Endothelial cell of umbilical vein (primary cell): ENCODE measurements around the gene TMEM125. TPM values are rescaled to one million over a fixed set of nuclear protein-coding genes. Genes with fewer than 3 reads are reported as not detected.

Experiments used
- BruUV-seq: library from RNA; stranded (reverse); fragments of 400-500 nt; replicated peaks from 2 replicates; lab custom pipeline; 2021; lab: Mats Ljungman, UMichigan
- CTCF ChIA-PET: fragments of 300-600, 350-600 bp; sonication (Branson Sonifier 250); formaldehyde crosslinking; loops from one replicate; lab custom pipeline; 2021; ENCODE audit warnings: antibody characterized with exemption, inconsistent platforms; lab: Charles Lee
- POLR2A ChIA-PET: fragments of 300-600, 350-600 bp; sonication (Branson Sonifier 250); formaldehyde crosslinking; loops from one replicate; lab custom pipeline; 2021; ENCODE audit warnings: antibody characterized with exemption, inconsistent platforms; lab: Charles Lee
- DNase-seq: peaks from one replicate; pipeline ENCODE4 v3.0.0-alpha.2; 2011; ENCODE audit warnings: low read depth, low spot score
- FAIRE-seq: peaks from 2 replicates; lab custom pipeline; 2011; peaks lifted over from hg19 to GRCh38; lab: Jason Lieb, UNC
- H2AFZ ChIP-seq: 2 replicates; pipeline ENCODE4 v1.6.0; 2012; ENCODE audit warnings: low read depth, low read length, control low read depth, inconsistent platforms
- H3K27ac ChIP-seq: 2 replicates; pipeline ENCODE4 v1.5.1; 2011; ENCODE audit warnings: low read depth, mild to moderate bottlenecking, control low read depth, low read length, moderate library complexity; ENCODE audit not compliant: insufficient read depth
- H3K27me3 ChIP-seq, 2 experiments: 2 replicates each; pipeline versions ENCODE4 v1.6.0 to v1.6.1; 2011; ENCODE audit warnings: low read length in 2 of 2, mixed read lengths in 1 of 2; ENCODE audit not compliant: control insufficient read depth in 2 of 2, insufficient read depth in 2 of 2
- H3K36me3 ChIP-seq, 2 experiments: 2 replicates in 1 of 2; 3 replicates in 1 of 2; pipeline ENCODE4 v1.5.1; 2011; ENCODE audit warnings: low read length in 2 of 2, mild to moderate bottlenecking in 1 of 2, moderate library complexity in 1 of 2; ENCODE audit not compliant: control insufficient read depth in 2 of 2, insufficient read depth in 2 of 2; ENCODE audit errors: extremely low read depth in 1 of 2
- H3K4me1 ChIP-seq: 3 replicates; pipeline ENCODE4 v1.5.1; 2011; ENCODE audit warnings: mild to moderate bottlenecking, low read length; ENCODE audit not compliant: control insufficient read depth, insufficient read depth; ENCODE audit errors: extremely low read depth
- H3K4me2 ChIP-seq: 2 replicates; pipeline ENCODE4 v1.6.1; 2011; ENCODE audit warnings: low read length, control low read depth, mixed read lengths; ENCODE audit not compliant: insufficient read depth
- H3K4me3 ChIP-seq, 3 experiments: fragments of 200-600 bp in 1 of 3; sonication (generic), shearing (Covaris generic) in 1 of 3; replicated peaks in 1 of 3; 2 replicates each; pipeline ENCODE4 v1.5.1; 2011 to 2016; ENCODE audit warnings: control low read depth in 3 of 3, low read length in 3 of 3, mild to moderate bottlenecking in 2 of 3, inconsistent platforms in 1 of 3, low read depth in 1 of 3, moderate library complexity in 1 of 3; ENCODE audit not compliant: insufficient read depth in 1 of 3
- H3K79me2 ChIP-seq: 2 replicates; pipeline ENCODE4 v1.6.0; 2012; ENCODE audit warnings: low read length, inconsistent platforms; ENCODE audit not compliant: control insufficient read depth, insufficient read depth
- H3K9ac ChIP-seq: replicated peaks from 2 replicates; pipeline ENCODE3; 2011; ENCODE audit warnings: low read length, control low read depth; ENCODE audit not compliant: insufficient read depth; ENCODE audit errors: extremely low read depth
- H3K9me1 ChIP-seq: replicated peaks from 3 replicates; pipeline ENCODE4 v1.6.0; 2011; ENCODE audit warnings: mild to moderate bottlenecking, low read length; ENCODE audit not compliant: control insufficient read depth, insufficient read depth; ENCODE audit errors: extremely low read depth
- H3K9me3 ChIP-seq: replicated peaks from 2 replicates; pipeline ENCODE4 v1.5.1; 2012; ENCODE audit warnings: low read length, inconsistent platforms; ENCODE audit not compliant: control insufficient read depth, insufficient read depth
- H4K20me1 ChIP-seq: replicated peaks from 2 replicates; pipeline ENCODE3; 2011; ENCODE audit warnings: mild to moderate bottlenecking, low read length; ENCODE audit not compliant: control insufficient read depth, insufficient read depth; ENCODE audit errors: extremely low read depth
- MAX ChIP-seq: IDR thresholded peaks from 2 replicates; pipeline ENCODE4 v1.6.1; 2011; ENCODE audit not compliant: insufficient read depth, insufficient read length
- dilution Hi-C: fragments of 300-500 bp; cut with MboI; formaldehyde crosslinking; loops from one replicate; pipeline ENCODE4 v1.15.0; 2019; ENCODE audit warnings: low sequenced_read_pairs; ENCODE audit not compliant: extremely low pct_ligation_motif_present
- intact Hi-C: fragments of 100-400 bp; cut with micrococcal nuclease; formaldehyde crosslinking; loops from one replicate; pipeline ENCODE4 v1.10.0; 2022
- polyA plus RNA-seq, 4 experiments: library from polyadenylated mRNA; depleted of rRNA in 3 of 4; stranded (reverse) in 3 of 4; unstranded in 1 of 4; fragments of >200 nt; gene quantifications; 2 replicates each; pipeline versions ENCODE4 v1.2.1 to v1.2.3, GENCODE V29; 2011 to 2012; ENCODE audit warnings: missing spikeins in 1 of 4
- total RNA-seq: library from RNA; stranded (reverse); gene quantifications from 2 replicates; pipeline ENCODE4 v1.2.3, GENCODE V29; 2021
- TF ChIP-seq, protein P1 (sequence below), 2 donors: IDR thresholded peaks; 1 replicate in 1 of 2; 2 replicates in 1 of 2; pipeline ENCODE4 v1.5.1; 2011; ENCODE audit warnings: low read length in 2 of 2, mild to moderate bottlenecking in 2 of 2, moderate library complexity in 2 of 2, control low read depth in 1 of 2, inconsistent platforms in 1 of 2, low read depth in 1 of 2; ENCODE audit not compliant: insufficient read depth in 1 of 2; ENCODE audit errors: extremely low read depth in 1 of 2

The TMEM125 gene
- total and polyA plus RNA-seq, 2 donors (not counting 3 experiments of a cell fraction or from before 2014, with no cell fraction given), result 0.17 TPM; not detected in 1

DNA sequence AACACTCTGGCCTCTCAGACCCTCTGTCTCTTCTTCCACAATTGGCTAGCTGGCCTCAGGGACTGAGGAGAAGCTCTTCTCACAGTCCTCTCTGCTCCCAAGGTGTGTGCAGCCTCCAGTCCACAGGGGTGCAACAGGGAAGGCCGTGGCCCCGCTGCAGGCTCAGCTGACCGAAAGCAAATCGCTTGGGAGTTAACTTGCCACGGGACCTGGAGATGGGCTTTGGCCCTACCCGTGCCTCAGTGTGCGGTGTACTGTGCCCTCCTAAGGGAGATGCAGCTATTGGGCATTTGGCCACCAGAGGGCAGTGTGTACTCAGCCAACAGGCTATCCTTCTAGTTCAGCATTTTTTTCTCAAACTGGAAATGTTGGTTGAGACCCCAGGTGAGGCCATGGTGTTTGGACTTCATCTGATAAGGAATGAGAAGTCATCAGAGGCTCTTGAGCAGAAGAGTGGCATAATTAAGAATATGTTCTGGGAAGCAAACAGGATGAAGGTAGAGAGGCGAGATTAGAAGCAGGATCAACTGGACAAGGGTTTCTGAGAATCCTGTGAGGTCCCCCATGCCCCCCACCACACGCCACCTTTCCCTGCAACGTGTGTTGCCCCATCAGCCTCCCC, 42.5 kb upstream of the TMEM125 start:
- Histone ChIP-seq H3K4me2 (no peak overlapping the region), H3K9ac (no peak overlapping the region), H3K27ac (no peak overlapping the region), H3K79me2 (no peaks in the 10 kb centered on the region), H3K9me3 (no peaks in the 10 kb centered on the region), H2AFZ (peak overlapping the region; percentile 58), H3K36me3 (no peaks in the 10 kb centered on the region), H3K4me1 (peaks cover 7% of the 10 kb centered on the region), H3K27me3 (no peaks in the 10 kb centered on the region), H3K4me3 (no peak overlapping the region), H3K9me1 (no peaks in the 10 kb centered on the region), H4K20me1 (no peaks in the 10 kb centered on the region)
- no peak for TF ChIP-seq MAX
- TF ChIP-seq, protein P1, sequence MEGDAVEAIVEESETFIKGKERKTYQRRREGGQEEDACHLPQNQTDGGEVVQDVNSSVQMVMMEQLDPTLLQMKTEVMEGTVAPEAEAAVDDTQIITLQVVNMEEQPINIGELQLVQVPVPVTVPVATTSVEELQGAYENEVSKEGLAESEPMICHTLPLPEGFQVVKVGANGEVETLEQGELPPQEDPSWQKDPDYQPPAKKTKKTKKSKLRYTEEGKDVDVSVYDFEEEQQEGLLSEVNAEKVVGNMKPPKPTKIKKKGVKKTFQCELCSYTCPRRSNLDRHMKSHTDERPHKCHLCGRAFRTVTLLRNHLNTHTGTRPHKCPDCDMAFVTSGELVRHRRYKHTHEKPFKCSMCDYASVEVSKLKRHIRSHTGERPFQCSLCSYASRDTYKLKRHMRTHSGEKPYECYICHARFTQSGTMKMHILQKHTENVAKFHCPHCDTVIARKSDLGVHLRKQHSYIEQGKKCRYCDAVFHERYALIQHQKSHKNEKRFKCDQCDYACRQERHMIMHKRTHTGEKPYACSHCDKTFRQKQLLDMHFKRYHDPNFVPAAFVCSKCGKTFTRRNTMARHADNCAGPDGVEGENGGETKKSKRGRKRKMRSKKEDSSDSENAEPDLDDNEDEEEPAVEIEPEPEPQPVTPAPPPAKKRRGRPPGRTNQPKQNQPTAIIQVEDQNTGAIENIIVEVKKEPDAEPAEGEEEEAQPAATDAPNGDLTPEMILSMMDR (IDR thresholded peaks at IDR 0.05; ENCODE audit: extremely low read depth in 1 of 2, insufficient read depth in 1 of 2, low read depth in 1 of 2, low read length in 2 of 2), result peak; percentile 84 to 97
- ChIA-PET CTCF (interaction anchor here (0.5 to 7.4 kb wide), 61 partner anchors 8 to 708 kb away, joined by 3 to 269 read pairs (median 5); partner anchors contain the start of genes CDC20, CFAP57, EBNA1BP2 and ELOVL1), POLR2A (interaction anchor here (1.1 kb wide), 1 partner anchor 20 kb away, joined by 4 read pairs; no protein-coding TSS in a partner anchor)
- intact Hi-C loops (loop anchor here (1.0 to 5.0 kb wide), 4 partner anchors 20 to 424 kb away; partner anchors contain the start of genes ELOVL1 and KDM4A), dilution Hi-C loops (loop anchor here (25.0 kb wide), 1 partner anchor 185 kb away; no protein-coding TSS in a partner anchor)
- no TSS peak for BruUV-seq
- peak; percentile 78 for DNase-seq
- FAIRE-seq, result peak; percentile 92
